H9 (cell line): Measurements from ENCODE around the gene GBE1. TPM values are rescaled to one million over a fixed set of nuclear protein-coding genes. Genes with fewer than 3 reads are reported as not detected.

ENCODE experiments used
- DNase-seq: peaks from one replicate; pipeline ENCODE4 v3.0.0-alpha.2; 2017
- H2AFZ ChIP-seq: one replicate; pipeline ENCODE4 v1.6.1; 2013; ENCODE audit warnings: mild to moderate bottlenecking, low read length, control low read depth, moderate library complexity
- H2AK5ac ChIP-seq: 2 replicates; pipeline ENCODE4 v1.6.1; 2013; ENCODE audit warnings: low read length, control low read depth, mixed read lengths; ENCODE audit not compliant: insufficient read length
- H2BK120ac ChIP-seq: one replicate; pipeline ENCODE4 v1.6.1; 2013; ENCODE audit warnings: low read depth, mild to moderate bottlenecking, low read length, control low read depth, inconsistent platforms; ENCODE audit not compliant: poor library complexity, severe bottlenecking
- H2BK12ac ChIP-seq: 2 replicates; pipeline ENCODE4 v1.6.1; 2013; ENCODE audit warnings: low read length, control low read depth, mixed read lengths, low read depth; ENCODE audit not compliant: insufficient read length
- H2BK15ac ChIP-seq: 2 replicates; pipeline ENCODE4 v1.6.1; 2013; ENCODE audit warnings: low read depth, low read length, control low read depth
- H2BK20ac ChIP-seq: one replicate; pipeline ENCODE4 v1.6.1; 2013; ENCODE audit warnings: low read depth, mild to moderate bottlenecking, low read length, control low read depth, inconsistent platforms; ENCODE audit not compliant: poor library complexity, severe bottlenecking
- H2BK5ac ChIP-seq: 2 replicates; pipeline ENCODE4 v1.6.1; 2013; ENCODE audit warnings: low read length, control low read depth, mixed read lengths; ENCODE audit not compliant: insufficient read length
- H3K14ac ChIP-seq: 2 replicates; pipeline ENCODE4 v1.6.1; 2013; ENCODE audit warnings: low read length, control low read depth; ENCODE audit not compliant: insufficient read depth
- H3K18ac ChIP-seq: 2 replicates; pipeline ENCODE4 v1.6.1; 2013; ENCODE audit warnings: low read depth, mild to moderate bottlenecking, mixed read lengths, low read length, control low read depth; ENCODE audit not compliant: insufficient read length
- H3K23ac ChIP-seq: 2 replicates; pipeline ENCODE4 v1.6.1; 2013; ENCODE audit warnings: low read length, control low read depth, mixed read lengths, low read depth; ENCODE audit not compliant: insufficient read length
- H3K23me2 ChIP-seq: 2 replicates; pipeline ENCODE4 v1.6.1; 2013; ENCODE audit warnings: low read depth, mild to moderate bottlenecking, mixed read lengths, low read length, control low read depth; ENCODE audit not compliant: insufficient read length, poor library complexity, severe bottlenecking
- H3K27ac ChIP-seq: 2 replicates; pipeline ENCODE4 v1.5.1; 2013; ENCODE audit warnings: low read length, control low read depth, mixed read lengths, low read depth; ENCODE audit not compliant: insufficient read length
- H3K27me3 ChIP-seq: 2 replicates; pipeline ENCODE4 v1.6.1; 2013; ENCODE audit warnings: low read length, control low read depth, inconsistent platforms; ENCODE audit not compliant: insufficient read depth
- H3K4ac ChIP-seq: 2 replicates; pipeline ENCODE4 v1.6.1; 2013; ENCODE audit warnings: low read depth, mild to moderate bottlenecking, control low read depth, inconsistent platforms, low read length, moderate library complexity
- H3K4me1 ChIP-seq: 2 replicates; pipeline ENCODE4 v1.6.1; 2013; ENCODE audit warnings: low read length, control low read depth, inconsistent platforms; ENCODE audit not compliant: insufficient read depth
- H3K4me2 ChIP-seq: 2 replicates; pipeline ENCODE4 v1.6.1; 2013; ENCODE audit warnings: low read length, control low read depth, mixed read lengths; ENCODE audit not compliant: insufficient read length, insufficient read depth
- H3K56ac ChIP-seq: 2 replicates; pipeline ENCODE4 v1.6.1; 2013; ENCODE audit warnings: low read depth, mild to moderate bottlenecking, mixed read lengths, low read length, control low read depth; ENCODE audit not compliant: insufficient read length
- H3K79me1 ChIP-seq: 2 replicates; pipeline ENCODE4 v1.6.1; 2013; ENCODE audit warnings: low read depth, mild to moderate bottlenecking, moderate library complexity, low read length, control low read depth, inconsistent platforms; ENCODE audit not compliant: insufficient read depth, poor library complexity, severe bottlenecking
- H3K79me2 ChIP-seq: 2 replicates; pipeline ENCODE4 v1.6.1; 2013; ENCODE audit warnings: low read length, control low read depth, inconsistent platforms; ENCODE audit not compliant: insufficient read depth
- H3K9ac ChIP-seq: 2 replicates; pipeline ENCODE4 v1.6.1; 2013; ENCODE audit warnings: low read length, control low read depth, mixed read lengths; ENCODE audit not compliant: insufficient read length; ENCODE audit errors: extremely low read depth
- H3K9me3 ChIP-seq: one replicate; pipeline ENCODE4 v1.6.1; 2013; ENCODE audit warnings: low read depth, low read length, inconsistent platforms; ENCODE audit not compliant: control insufficient read depth
- H3T11ph ChIP-seq: one replicate; pipeline ENCODE4 v1.6.1; 2013; ENCODE audit warnings: mild to moderate bottlenecking, low read length, control low read depth, inconsistent platforms
- H4K20me1 ChIP-seq: one replicate; pipeline ENCODE4 v1.6.1; 2013; ENCODE audit not compliant: control insufficient read depth, insufficient read length, insufficient read depth
- H4K5ac ChIP-seq: 2 replicates; pipeline ENCODE4 v1.6.1; 2013; ENCODE audit warnings: low read depth, mild to moderate bottlenecking, mixed read lengths, low read length, control low read depth; ENCODE audit not compliant: insufficient read length
- H4K8ac ChIP-seq: replicated peaks from 2 replicates; pipeline ENCODE4 v1.6.1; 2013; ENCODE audit warnings: low read length, control low read depth, mixed read lengths, low read depth; ENCODE audit not compliant: insufficient read length
- H4K91ac ChIP-seq: 2 replicates; pipeline ENCODE4 v1.6.1; 2013; ENCODE audit warnings: low read depth, mild to moderate bottlenecking, moderate library complexity, mixed read lengths, low read length, control low read depth; ENCODE audit not compliant: insufficient read length
- H3K27ac Mint-ChIP-seq, 3 experiments: 2 replicates in 2 of 3; 3 replicates in 1 of 3; pipeline ENCODE4 v1.8.0; 2020 to 2021; ENCODE audit warnings: mixed read lengths in 3 of 3, mild to moderate bottlenecking in 1 of 3, moderate library complexity in 1 of 3
- H3K27me3 Mint-ChIP-seq: 2 replicates; pipeline ENCODE4 v1.8.0; 2021; ENCODE audit warnings: low read depth, mild to moderate bottlenecking, moderate library complexity, mixed read lengths
- H3K36me3 Mint-ChIP-seq, 3 experiments: 2 replicates in 2 of 3; 3 replicates in 1 of 3; pipeline ENCODE4 v1.8.0; 2020 to 2021; ENCODE audit warnings: low read depth in 3 of 3, mixed read lengths in 3 of 3; ENCODE audit not compliant: insufficient read depth in 1 of 3
- H3K4me1 Mint-ChIP-seq, 2 experiments: 2 replicates each; pipeline ENCODE4 v1.8.0; 2020; ENCODE audit warnings: mixed read lengths in 2 of 2
- H3K4me3 Mint-ChIP-seq, 2 experiments: 2 replicates in 1 of 2; 3 replicates in 1 of 2; pipeline ENCODE4 v1.8.0; 2020 to 2021; ENCODE audit warnings: mild to moderate bottlenecking in 2 of 2, mixed read lengths in 2 of 2, moderate library complexity in 1 of 2
- H3K9me3 Mint-ChIP-seq, 2 experiments: 2 replicates in 1 of 2; 3 replicates in 1 of 2; pipeline ENCODE4 v1.8.0; 2020; ENCODE audit warnings: mild to moderate bottlenecking in 2 of 2, mixed read lengths in 2 of 2, moderate library complexity in 1 of 2
- CTCF ChIP-seq: fragments of 200-600 bp; sonication (generic); conservative IDR thresholded peaks from 3 replicates; pipeline ENCODE4 v1.8.0; 2021; ENCODE audit warnings: antibody characterized with exemption, mild to moderate bottlenecking
- total RNA-seq: library from RNA; stranded (reverse); gene quantifications from 2 replicates; pipeline ENCODE4 v1.2.1, GENCODE V29; 2021

GBE1 gene
- total RNA-seq, 1 experiment from 2014 or later = 13.8 TPM

DNA sequence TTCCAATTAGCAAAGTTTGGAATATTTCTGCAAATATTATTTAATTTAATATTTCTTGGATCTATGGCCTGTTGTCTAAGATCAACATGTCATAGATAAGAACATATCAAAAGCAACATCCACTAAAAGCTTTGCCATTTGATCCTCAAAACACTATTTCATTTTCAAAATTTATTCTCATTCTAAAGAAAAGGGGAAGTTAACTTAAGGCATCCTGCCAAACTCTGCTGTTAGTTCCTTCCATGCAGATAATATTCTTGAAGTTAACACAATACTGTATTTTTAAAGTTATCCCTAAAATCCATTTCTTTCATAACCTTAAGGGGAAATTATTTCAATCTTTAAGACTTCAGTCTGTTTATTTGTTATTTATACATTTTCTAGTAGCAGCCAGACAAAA is 28.2 kb upstream of the GBE1 start:
- Mint-ChIP-seq H3K36me3 (no peaks in the 10 kb centered on the region), H3K4me1 (peaks cover 12% of the 10 kb centered on the region in 2 experiments), H3K9me3 (no peaks in the 10 kb centered on the region), H3K27ac (no peak overlapping the region), H3K4me3 (no peak overlapping the region), H3K27me3 (no peaks in the 10 kb centered on the region)
- H3K79me1 ChIP-seq = no peaks in the 10 kb centered on the region
- no peaks in the 10 kb centered on the region for H3K79me2 ChIP-seq
- H3T11ph ChIP-seq = no peak overlapping the region
- H2BK12ac ChIP-seq = no peak overlapping the region
- H3K4me2 ChIP-seq = no peak overlapping the region
- no peak overlapping the region for H3K23ac ChIP-seq
- TF ChIP-seq CTCF = no peak
- no peaks in the 10 kb centered on the region for H3K27me3 ChIP-seq
- H2AK5ac ChIP-seq = no peak overlapping the region
- H4K20me1 ChIP-seq = no peaks in the 10 kb centered on the region
- no peak overlapping the region for H3K27ac ChIP-seq
- DNase-seq = no peak
- H3K14ac ChIP-seq = no peak overlapping the region
- H3K18ac ChIP-seq = no peak overlapping the region
- H3K23me2 ChIP-seq = no peaks in the 10 kb centered on the region
- H3K4ac ChIP-seq = no peak overlapping the region
- H3K4me1 ChIP-seq = no peaks in the 10 kb centered on the region
- H2BK15ac ChIP-seq = no peak overlapping the region
- H4K8ac ChIP-seq = no peak overlapping the region
- no peak overlapping the region for H2BK20ac ChIP-seq
- H2BK5ac ChIP-seq = no peak overlapping the region
- no peak overlapping the region for H3K9ac ChIP-seq
- no peak overlapping the region for H3K56ac ChIP-seq
- no peak overlapping the region for H2BK120ac ChIP-seq
- no peak overlapping the region for H4K91ac ChIP-seq
- H4K5ac ChIP-seq = no peak overlapping the region
- H3K9me3 ChIP-seq = no peaks in the 10 kb centered on the region
- H2AFZ ChIP-seq = no peak overlapping the region
